Activated CD4-positive, alpha-beta memory T cell treated with anti-CD3 and anti-CD28 coated beads, Interleukin-2, amount 10 ng/mL, durations not matched to agents 7 days and 5 days (primary cell): ENCODE measurements around the gene NLRP10. TPM values are rescaled to one million over a fixed set of nuclear protein-coding genes. Genes with fewer than 3 reads are reported as not detected.

Experiments used
- CTCF ChIA-PET: fragments of 350-600 bp; sonication (Branson Sonifier 250); formaldehyde crosslinking; loops from one replicate; lab custom pipeline; 2021; ENCODE audit warnings: antibody characterized with exemption, inconsistent platforms; lab: Charles Lee
- POLR2A ChIA-PET: fragments of 350-600 bp; sonication (Branson Sonifier 250); formaldehyde crosslinking; loops from one replicate; lab custom pipeline; 2021; ENCODE audit warnings: antibody characterized with exemption; lab: Charles Lee
- DNase-seq: peaks from one replicate; pipeline ENCODE4 v3.0.0-alpha.2; 2020
- H3K27ac Mint-ChIP-seq: one replicate; pipeline ENCODE4 v1.8.0; 2021; ENCODE audit warnings: mild to moderate bottlenecking, mixed read lengths
- H3K27me3 Mint-ChIP-seq: one replicate; pipeline ENCODE4 v1.8.0; 2021; ENCODE audit warnings: mixed read lengths
- H3K36me3 Mint-ChIP-seq: one replicate; pipeline ENCODE4 v1.8.0; 2021; ENCODE audit warnings: low read depth, mixed read lengths
- H3K4me1 Mint-ChIP-seq: one replicate; pipeline ENCODE4 v1.8.0; 2021; ENCODE audit warnings: mixed read lengths
- H3K4me3 Mint-ChIP-seq: one replicate; pipeline ENCODE4 v1.8.0; 2021; ENCODE audit warnings: mild to moderate bottlenecking, mixed read lengths
- H3K9me3 Mint-ChIP-seq: one replicate; pipeline ENCODE4 v1.8.0; 2021; ENCODE audit warnings: mixed read lengths
- total RNA-seq, 2 experiments: library from RNA; stranded (reverse); gene quantifications; one replicate each; pipeline ENCODE4 v1.2.3, GENCODE V29; 2021

NLRP10 gene, protein sequence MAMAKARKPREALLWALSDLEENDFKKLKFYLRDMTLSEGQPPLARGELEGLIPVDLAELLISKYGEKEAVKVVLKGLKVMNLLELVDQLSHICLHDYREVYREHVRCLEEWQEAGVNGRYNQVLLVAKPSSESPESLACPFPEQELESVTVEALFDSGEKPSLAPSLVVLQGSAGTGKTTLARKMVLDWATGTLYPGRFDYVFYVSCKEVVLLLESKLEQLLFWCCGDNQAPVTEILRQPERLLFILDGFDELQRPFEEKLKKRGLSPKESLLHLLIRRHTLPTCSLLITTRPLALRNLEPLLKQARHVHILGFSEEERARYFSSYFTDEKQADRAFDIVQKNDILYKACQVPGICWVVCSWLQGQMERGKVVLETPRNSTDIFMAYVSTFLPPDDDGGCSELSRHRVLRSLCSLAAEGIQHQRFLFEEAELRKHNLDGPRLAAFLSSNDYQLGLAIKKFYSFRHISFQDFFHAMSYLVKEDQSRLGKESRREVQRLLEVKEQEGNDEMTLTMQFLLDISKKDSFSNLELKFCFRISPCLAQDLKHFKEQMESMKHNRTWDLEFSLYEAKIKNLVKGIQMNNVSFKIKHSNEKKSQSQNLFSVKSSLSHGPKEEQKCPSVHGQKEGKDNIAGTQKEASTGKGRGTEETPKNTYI
- total RNA-seq: not detected

DNA sequence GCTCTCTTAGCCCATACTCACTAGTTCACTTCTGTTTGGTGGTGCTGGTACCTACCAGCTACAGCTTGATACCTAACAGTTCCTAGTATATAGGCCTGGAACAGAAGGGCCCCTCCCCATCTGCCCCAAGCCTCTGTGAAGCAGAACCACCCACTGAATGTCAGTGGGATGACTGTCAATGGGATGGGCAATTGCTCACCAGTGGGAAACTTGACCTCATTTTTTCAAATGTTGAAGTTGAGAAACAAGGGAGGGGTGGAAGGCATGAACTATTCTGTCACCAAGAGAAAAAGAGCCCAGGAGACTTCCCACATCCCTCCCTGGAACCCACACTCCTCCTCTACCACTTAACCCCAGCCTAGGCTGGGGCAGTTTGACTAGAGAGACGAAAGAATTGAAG lies at the start of gene NLRP10:
NLRP10 (minus strand) TSS at position 62 of the 400 bp plus-strand sequence. CDS start 1,952 bp downstream, outside the sequence.
- Mint-ChIP-seq H3K4me3 (no peak within 1 kb of the TSS), H3K27me3 (peaks cover 15% of the 10 kb centered on the region), H3K9me3 (no peaks in the 10 kb centered on the region), H3K36me3 (no peaks in the 10 kb centered on the region), H3K27ac (no peak within 1 kb of the TSS), H3K4me1 (no peaks in the 10 kb centered on the region)
- POLR2A ChIA-PET: no interaction called here
- CTCF ChIA-PET: interaction anchor here (1.0 to 1.3 kb wide), 2 partner anchors 22 to 134 kb away, joined by 3 to 4 read pairs; partner anchors contain the start of gene EIF3F
- no peak for DNase-seq

DNA sequence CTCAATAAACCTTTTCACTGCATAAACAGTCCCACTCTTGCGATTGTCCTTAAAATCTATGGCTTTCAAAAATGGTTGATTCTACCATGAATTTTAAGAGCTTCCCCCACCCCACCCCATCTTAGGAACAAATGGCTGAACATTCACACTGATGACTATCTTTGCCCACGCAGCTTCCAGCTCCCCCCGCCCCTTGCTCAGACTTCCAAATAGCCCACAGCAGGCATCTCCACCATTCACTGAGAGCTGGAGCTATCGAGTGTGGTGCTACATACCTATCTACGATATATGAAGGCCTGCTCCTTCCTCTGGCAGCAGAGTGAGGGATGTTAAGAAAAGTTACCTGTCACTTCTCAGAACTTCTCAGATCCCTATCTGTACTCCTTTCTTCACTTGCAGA lies 48.6 kb upstream of the NLRP10 start:
- POLR2A ChIA-PET: no interaction called here
- DNase-seq: no peak

DNA sequence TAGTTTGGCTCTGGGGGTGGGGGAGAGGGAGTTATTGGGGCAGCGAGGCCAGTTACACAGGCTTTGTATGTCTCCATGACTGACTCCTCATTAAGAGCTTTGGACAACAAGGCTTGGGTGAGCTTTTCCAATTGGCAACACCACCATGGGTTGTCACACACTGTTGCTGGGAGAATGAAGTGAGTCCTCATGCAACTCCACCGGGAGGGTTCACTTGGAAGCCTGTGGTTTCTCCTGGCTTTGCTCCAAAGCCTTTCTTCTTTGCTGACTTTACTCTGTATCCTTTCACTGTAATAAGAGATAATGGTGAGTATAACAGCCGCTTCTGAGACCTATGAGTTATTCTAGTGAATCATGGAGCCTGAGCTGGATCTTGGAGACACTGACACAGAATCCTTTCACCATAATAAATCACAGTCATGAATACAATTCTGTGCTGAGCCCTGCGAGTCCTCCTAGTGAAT lies 46.8 kb upstream of the NLRP10 start:
- no peaks in the 10 kb centered on the region for H3K4me1 Mint-ChIP-seq
- POLR2A ChIA-PET: interaction anchor here (1.5 kb wide), 1 partner anchor 25 kb away, joined by 3 read pairs; the partner anchor contains the start of gene EIF3F
- peaks cover 21% of the 10 kb centered on the region for H3K27me3 Mint-ChIP-seq
- H3K4me3 Mint-ChIP-seq: no peak overlapping the region
- H3K36me3 Mint-ChIP-seq: no peaks in the 10 kb centered on the region
- DNase-seq: no peak
- H3K27ac Mint-ChIP-seq: no peak overlapping the region
- CTCF ChIA-PET: interaction anchor here (0.7 to 4.4 kb wide), 3 partner anchors 25 to 87 kb away, joined by 3 to 35 read pairs (median 4); partner anchors contain the start of gene EIF3F
- H3K9me3 Mint-ChIP-seq: no peaks in the 10 kb centered on the region

More for the DNA sequence above, 48.6 kb upstream of the NLRP10 start:
- Mint-ChIP-seq H3K4me1 (peaks cover 6% of the 10 kb centered on the region), H3K27ac (no peak overlapping the region), H3K4me3 (no peak overlapping the region), H3K36me3 (no peaks in the 10 kb centered on the region), H3K27me3 (peaks cover 32% of the 10 kb centered on the region), H3K9me3 (no peaks in the 10 kb centered on the region)
- CTCF ChIA-PET: no interaction called here

DNA sequence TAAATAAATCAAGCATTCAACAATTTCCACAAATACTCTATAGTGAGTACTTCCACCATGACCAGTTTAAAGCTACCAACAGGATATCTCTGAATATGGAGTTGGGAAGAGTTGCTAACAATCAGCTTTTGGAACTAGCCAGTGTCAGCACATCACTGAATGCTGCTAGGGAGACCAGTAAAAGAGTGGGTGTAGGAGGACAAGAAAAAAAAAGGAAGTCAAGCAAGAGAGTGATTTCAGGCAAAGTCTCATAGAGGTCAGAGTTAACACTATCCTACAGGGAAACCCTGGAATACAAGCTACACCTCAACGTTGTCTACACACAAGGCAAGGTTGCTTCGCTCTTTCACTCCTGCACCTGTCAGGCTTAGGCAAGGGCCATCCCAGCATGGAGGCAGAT lies 46.1 kb upstream of the NLRP10 start:
- Mint-ChIP-seq H3K27ac (no peak overlapping the region), H3K36me3 (no peaks in the 10 kb centered on the region), H3K27me3 (peaks cover 18% of the 10 kb centered on the region), H3K4me3 (no peak overlapping the region), H3K9me3 (no peaks in the 10 kb centered on the region), H3K4me1 (no peaks in the 10 kb centered on the region)
- POLR2A ChIA-PET: interaction anchor here (1.5 kb wide), 1 partner anchor 24 kb away, joined by 3 read pairs; the partner anchor contains the start of gene EIF3F
- CTCF ChIA-PET: interaction anchor here (0.6 to 4.4 kb wide), 5 partner anchors 8 to 1235 kb away, joined by 3 to 35 read pairs (median 3); partner anchors contain the start of gene EIF3F
- no peak for DNase-seq

DNA sequence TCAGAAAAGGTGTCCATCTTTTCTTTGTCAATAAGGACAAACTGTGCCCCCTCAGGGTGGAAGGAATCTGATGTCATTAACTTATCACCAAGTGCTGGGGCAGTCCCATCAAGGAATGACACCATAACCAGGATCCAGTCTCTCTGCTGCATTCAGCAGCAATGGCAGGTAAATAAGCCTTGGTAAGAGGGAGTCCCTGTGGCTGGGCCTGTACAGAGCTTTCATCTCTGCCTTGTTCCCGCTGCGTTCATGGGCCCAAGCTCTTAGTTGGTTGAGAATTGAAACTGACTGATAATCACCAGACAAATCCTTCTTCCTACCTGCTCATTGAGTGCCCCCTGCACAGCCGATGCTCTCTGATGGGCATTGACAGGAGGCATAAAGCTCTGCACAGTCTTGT lies 44.6 kb upstream of the NLRP10 start:
- ChIA-PET CTCF (interaction anchor here (1.0 to 7.1 kb wide), 4 partner anchors 9 to 89 kb away, joined by 3 to 80 read pairs (median 20); no protein-coding TSS in a partner anchor), POLR2A (interaction anchor here (0.7 kb wide), 1 partner anchor 32 kb away, joined by 3 read pairs; no protein-coding TSS in a partner anchor)
- no peaks in the 10 kb centered on the region for H3K36me3 Mint-ChIP-seq

DNA sequence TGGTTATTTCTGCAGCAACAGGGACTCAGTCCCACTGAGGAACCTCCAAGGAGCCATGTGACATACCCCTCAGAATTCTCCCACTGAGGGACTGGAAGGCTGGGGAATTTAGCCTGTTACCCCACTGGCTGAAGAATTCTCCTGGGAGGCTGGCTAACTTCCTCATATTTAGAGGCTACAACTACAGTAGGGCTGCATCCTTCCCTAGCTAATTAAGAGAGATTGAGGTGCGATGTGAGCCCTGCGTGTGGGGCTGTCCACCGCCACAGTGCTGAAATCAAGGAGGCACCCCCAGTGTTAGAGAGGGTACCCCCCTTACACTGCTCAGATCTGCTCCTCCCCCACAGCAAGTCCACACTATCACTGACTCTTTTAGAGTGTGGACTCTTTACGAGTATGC lies 43.0 kb upstream of the NLRP10 start:
- Mint-ChIP-seq H3K9me3 (no peaks in the 10 kb centered on the region), H3K36me3 (no peaks in the 10 kb centered on the region), H3K4me1 (no peaks in the 10 kb centered on the region), H3K27me3 (peaks cover 2% of the 10 kb centered on the region), H3K27ac (no peak overlapping the region), H3K4me3 (no peak overlapping the region)
- ChIA-PET CTCF (interaction anchor here (0.9 to 7.1 kb wide), 5 partner anchors 10 to 91 kb away, joined by 3 to 80 read pairs (median 5); partner anchors contain the start of gene EIF3F), POLR2A (interaction anchor here (1.2 kb wide), 1 partner anchor 9 kb away, joined by 4 read pairs; no protein-coding TSS in a partner anchor)
- DNase-seq: no peak

More for the DNA sequence above, 44.6 kb upstream of the NLRP10 start:
- Mint-ChIP-seq H3K4me3 (no peak overlapping the region), H3K9me3 (no peaks in the 10 kb centered on the region), H3K27me3 (peaks cover 4% of the 10 kb centered on the region), H3K27ac (no peak overlapping the region), H3K4me1 (no peaks in the 10 kb centered on the region)
- no peak for DNase-seq

DNA sequence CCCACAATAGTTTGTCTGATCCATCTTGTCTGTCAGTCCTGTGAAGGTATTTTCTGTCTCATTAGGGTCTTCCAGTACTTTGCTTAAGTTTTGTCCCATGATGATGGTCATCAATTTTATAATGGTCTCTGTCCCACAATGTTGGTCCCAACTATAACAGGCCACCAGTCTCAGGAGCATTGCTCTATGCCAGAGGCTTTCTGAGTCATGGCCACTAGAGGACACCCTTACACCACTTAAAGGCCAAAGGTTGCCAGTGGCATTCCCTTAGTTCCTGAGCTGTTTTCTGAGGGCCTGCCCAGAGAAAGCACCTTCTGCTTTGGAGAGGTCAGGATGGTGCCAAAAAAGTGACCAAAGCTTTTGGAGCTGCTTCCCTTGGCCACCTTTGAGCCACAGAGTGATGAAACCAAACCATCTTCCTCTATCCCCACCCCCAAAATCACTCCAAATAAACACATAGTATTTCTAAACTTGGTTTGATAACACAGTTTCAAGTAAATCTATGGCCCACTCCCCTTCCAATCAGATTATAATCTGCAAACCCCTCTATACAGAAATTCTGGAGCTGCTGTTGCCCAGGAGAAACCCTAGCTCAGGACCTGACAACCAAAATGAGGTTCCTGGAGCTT lies 41.2 kb upstream of the NLRP10 start:
- Mint-ChIP-seq H3K9me3 (no peaks in the 10 kb centered on the region), H3K4me3 (no peak overlapping the region), H3K27me3 (peaks cover 2% of the 10 kb centered on the region), H3K36me3 (no peaks in the 10 kb centered on the region), H3K4me1 (no peaks in the 10 kb centered on the region), H3K27ac (no peak overlapping the region)
- ChIA-PET POLR2A (interaction anchor here (1.4 to 1.9 kb wide), 2 partner anchors 19 to 27 kb away, joined by 3 to 9 read pairs; partner anchors contain the start of gene EIF3F), CTCF (interaction anchor here (0.8 to 7.1 kb wide), 14 partner anchors 11 to 93 kb away, joined by 3 to 80 read pairs (median 6); partner anchors contain the start of genes EIF3F and TUB)
- DNase-seq: peak; percentile 41

DNA sequence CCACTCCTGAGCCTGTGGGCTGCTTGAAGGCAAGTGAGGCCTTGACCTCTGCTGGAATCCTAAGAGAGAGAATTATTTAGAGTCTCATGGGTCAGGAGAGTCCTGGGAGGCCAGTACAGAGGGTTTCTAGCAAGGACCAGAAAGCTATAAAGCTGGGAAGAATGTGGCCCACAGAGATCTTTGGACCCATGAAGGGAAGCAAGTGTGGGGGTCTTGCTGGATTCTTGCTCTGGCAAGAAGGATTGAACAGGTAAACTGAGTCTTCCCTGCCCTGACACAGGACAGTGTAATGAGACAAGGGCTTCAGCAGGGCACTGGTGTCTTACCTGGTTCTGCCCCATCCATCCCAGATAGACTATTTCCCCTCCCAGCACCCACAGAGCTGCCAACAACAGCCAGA lies 40.3 kb upstream of the NLRP10 start:
- ChIA-PET CTCF (interaction anchor here (1.3 to 7.1 kb wide), 11 partner anchors 11 to 94 kb away, joined by 3 to 80 read pairs (median 10); partner anchors contain the start of gene EIF3F), POLR2A (interaction anchor here (1.4 to 1.9 kb wide), 2 partner anchors 18 to 28 kb away, joined by 3 to 9 read pairs; partner anchors contain the start of gene EIF3F)
- Mint-ChIP-seq H3K27ac (no peak overlapping the region), H3K9me3 (no peaks in the 10 kb centered on the region), H3K4me1 (no peaks in the 10 kb centered on the region), H3K4me3 (no peak overlapping the region), H3K27me3 (peaks cover 2% of the 10 kb centered on the region), H3K36me3 (peaks cover 1% of the 10 kb centered on the region)
- DNase-seq: no peak

DNA sequence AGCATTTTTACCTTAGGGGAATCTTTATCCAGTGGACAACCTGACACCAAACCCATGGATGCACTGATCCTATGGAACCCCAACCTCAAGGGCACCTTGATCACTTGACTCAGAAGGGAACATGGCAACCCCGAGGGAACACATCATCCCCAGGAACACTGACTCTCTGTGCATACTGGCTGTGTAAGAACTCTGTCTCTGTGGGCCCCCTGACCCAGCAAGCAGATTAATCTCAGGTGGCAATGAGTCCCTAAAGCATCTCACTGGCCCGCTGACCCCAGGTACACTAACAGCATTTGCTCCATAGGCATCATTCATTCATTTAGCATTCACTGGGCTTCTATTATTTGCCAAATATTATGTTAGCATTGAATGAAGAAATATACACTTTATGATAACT lies 38.8 kb upstream of the NLRP10 start:
- Mint-ChIP-seq H3K4me3 (no peak overlapping the region), H3K27me3 (peaks cover 2% of the 10 kb centered on the region), H3K27ac (no peak overlapping the region), H3K36me3 (peaks cover 6% of the 10 kb centered on the region), H3K4me1 (no peaks in the 10 kb centered on the region), H3K9me3 (no peaks in the 10 kb centered on the region)
- ChIA-PET CTCF (interaction anchor here (1.0 to 7.1 kb wide), 4 partner anchors 17 to 95 kb away, joined by 3 to 80 read pairs (median 6); partner anchors contain the start of gene EIF3F), POLR2A (no interaction called here)
- DNase-seq: no peak

DNA sequence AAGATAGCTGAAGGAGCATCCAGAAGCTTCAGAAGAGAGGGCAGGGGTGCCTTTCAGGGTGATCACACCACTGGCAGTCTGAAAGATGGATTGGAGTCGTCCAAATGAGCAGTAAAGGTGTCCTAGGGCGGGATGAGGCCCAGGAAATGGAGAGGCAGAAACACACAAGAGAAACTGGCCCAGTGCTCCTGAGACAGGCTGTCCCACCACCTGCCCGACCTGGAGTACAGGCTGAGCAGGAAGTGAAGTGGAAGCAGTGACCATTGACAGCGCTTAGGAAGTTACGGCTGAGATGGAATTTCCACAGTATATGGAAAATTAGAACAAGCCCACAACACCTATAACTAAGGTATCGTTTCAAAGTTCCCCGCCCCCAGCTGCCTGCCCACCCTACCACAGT lies 37.9 kb upstream of the NLRP10 start:
- no peak for DNase-seq
- Mint-ChIP-seq H3K4me3 (no peak overlapping the region), H3K27me3 (no peaks in the 10 kb centered on the region), H3K27ac (no peak overlapping the region), H3K36me3 (peaks cover 8% of the 10 kb centered on the region), H3K9me3 (no peaks in the 10 kb centered on the region), H3K4me1 (no peaks in the 10 kb centered on the region)
- POLR2A ChIA-PET: interaction anchor here (0.8 to 1.2 kb wide), 2 partner anchors 14 to 56 kb away, joined by 3 read pairs; no protein-coding TSS in a partner anchor
- CTCF ChIA-PET: interaction anchor here (1.0 to 7.1 kb wide), 4 partner anchors 17 to 96 kb away, joined by 3 to 80 read pairs (median 6); partner anchors contain the start of gene EIF3F

DNA sequence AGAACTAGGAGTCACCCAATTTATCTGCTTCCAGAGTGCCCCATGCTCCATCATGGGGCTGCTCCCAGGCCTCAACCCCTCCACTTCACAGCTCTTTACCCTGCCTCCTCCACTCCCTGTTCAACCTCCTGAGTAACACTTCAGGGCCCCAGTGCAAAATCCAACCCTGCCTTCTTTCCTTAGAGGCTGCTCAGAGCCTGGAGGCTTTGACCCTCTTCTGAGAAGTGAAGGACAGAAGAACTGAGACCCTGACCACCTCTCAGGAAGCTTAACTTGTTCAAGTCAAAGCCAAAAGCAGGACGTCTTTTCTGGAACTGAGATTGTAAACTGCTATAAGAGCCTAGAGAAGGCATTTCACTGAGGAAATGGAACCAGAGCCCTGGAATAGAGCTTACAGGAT lies 37.4 kb upstream of the NLRP10 start:
- CTCF ChIA-PET: interaction anchor here (2.3 to 7.1 kb wide), 2 partner anchors 16 to 88 kb away, joined by 7 to 80 read pairs; partner anchors contain the start of gene EIF3F
- Mint-ChIP-seq H3K36me3 (peaks cover 11% of the 10 kb centered on the region), H3K27me3 (no peaks in the 10 kb centered on the region), H3K27ac (no peak overlapping the region), H3K4me1 (no peaks in the 10 kb centered on the region), H3K9me3 (no peaks in the 10 kb centered on the region), H3K4me3 (no peak overlapping the region)
- POLR2A ChIA-PET: interaction anchor here (0.8 to 1.2 kb wide), 2 partner anchors 13 to 56 kb away, joined by 3 read pairs; no protein-coding TSS in a partner anchor
- DNase-seq: no peak
